HG03175 (cell line): ENCODE data around the gene MRPL34.

Experiments
- ATAC-seq: cut with Tn5 transposase; IDR thresholded peaks from one replicate; pipeline ENCODE4 v1.9.1; 2021; ENCODE audit warnings: mild to moderate bottlenecking, moderate library complexity; ENCODE audit not compliant: unreplicated experiment

Gene MRPL34

DNA sequence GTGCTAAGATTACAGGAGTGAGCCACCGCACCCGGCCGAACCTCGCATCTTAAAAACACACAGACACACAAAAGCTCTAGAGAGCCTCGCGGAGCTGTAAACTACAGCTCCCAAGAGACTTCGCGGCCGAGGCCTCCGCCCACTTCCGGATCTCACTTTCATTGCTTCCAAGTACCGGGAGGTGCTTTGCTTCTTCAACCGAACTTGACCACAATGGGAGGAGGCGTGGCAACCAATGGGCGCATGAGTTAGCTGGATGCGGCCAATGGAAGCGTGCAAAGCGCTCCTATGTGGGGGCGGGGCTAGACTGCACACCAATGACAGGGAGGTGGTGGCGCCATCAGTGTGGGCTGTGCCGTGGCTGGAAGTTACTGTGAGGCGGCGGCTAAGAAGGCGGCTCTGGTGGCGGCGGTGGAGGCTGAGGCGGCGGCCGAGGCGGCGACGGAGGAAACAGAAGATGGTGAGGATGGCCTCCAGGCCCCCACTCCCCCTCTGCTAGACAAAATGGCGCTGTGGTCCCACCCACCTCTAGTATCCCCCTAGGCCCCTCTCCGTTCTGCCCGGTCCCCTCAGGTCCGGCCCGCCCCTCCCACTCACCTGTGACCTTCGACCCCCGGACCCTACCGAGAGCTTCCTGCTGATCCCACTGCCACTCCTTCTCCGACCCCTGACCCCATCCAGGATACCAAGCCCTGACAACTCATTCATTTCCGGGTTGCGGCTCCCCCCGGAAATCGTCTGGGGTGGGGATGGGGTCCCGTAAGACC is 3.7 kb downstream of the MRPL34 start, which contains the start of gene DDA1:
Gene DDA1, plus strand, starts transcription at position 366 of the 767 bp plus-strand sequence. Its CDS starts 92 bp downstream, at position 458.
- peak; percentile 64 for ATAC-seq

- no peak for ATAC-seq
Measured at GRCh38 chr19:17309965-17310461, 4.3 kb downstream of the MRPL34 start.

- no peak for ATAC-seq
Measured at GRCh38 chr19:17311455-17312188, 6.0 kb downstream of the MRPL34 start.

GRCh38 chr19:17312189-17313113 is 6.8 kb downstream of the MRPL34 start:
- no peak for ATAC-seq

DNA sequence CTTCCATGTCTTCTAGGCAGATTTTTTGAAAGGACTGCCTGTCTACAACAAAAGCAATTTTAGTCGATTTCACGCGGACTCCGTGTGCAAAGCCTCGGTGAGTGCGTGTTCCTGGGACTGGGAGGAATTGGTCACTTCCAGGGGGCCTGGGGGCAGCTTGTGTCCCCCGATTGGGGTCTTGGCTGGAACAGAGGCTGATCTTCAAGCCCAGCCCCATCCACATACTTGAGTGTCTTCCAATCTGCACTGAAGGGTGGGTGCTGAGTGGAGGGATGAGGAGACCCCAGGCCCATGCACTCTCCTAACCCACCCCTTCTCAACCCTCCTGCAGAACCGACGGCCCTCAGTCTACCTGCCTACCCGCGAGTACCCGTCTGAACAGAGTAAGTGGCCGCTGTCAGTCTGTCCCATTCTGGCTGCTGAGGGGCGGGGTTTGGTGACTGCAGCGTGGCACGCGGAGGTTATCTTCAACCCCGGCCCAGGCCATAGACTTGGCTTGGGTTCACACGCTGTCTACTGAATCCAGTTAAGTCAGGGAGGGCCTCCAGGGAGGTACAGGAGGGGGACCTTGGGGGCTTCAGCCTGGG is 8.4 kb downstream of the MRPL34 start:
- no peak for ATAC-seq

- no peak for ATAC-seq
Measured at GRCh38 chr19:17318966-17319365, 13.3 kb downstream of the MRPL34 start.

DNA sequence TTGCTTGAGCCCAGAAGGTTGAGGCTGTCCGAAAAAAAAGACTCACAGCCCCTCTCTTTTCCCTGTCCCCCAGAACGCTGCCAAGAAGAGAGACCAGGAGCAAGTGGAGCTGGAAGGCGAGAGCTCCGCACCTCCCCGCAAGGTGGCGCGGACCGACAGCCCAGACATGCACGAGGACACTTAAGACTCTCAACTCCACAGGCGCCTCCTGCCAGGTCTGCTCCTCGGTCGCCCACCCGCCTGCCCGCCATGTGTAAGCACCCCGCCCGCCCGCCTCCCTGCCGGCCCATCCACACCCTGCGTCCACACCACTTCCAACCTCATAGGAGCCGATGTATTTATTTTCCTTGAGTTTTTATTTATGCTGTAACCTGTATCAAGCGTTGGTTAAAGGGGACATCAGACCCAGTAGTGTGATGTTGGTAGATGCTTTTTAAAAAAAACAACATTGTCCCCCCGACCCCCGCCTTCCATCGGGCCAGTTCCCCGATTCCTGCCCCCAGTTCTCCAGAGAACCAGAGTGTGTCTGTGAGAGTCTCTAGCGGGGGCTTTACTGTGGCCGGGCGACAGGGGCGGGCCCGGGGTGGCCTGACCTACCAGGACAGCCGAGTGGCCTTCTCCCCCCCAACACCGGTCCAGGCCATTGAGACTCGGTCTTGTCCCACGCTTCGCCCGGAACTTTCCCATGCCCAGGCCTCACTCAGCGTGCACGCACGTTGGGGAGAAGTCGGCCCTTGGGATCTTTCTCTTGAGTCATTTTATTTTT is 14.0 kb downstream of the MRPL34 start:
- ATAC-seq, result no peak

DNA sequence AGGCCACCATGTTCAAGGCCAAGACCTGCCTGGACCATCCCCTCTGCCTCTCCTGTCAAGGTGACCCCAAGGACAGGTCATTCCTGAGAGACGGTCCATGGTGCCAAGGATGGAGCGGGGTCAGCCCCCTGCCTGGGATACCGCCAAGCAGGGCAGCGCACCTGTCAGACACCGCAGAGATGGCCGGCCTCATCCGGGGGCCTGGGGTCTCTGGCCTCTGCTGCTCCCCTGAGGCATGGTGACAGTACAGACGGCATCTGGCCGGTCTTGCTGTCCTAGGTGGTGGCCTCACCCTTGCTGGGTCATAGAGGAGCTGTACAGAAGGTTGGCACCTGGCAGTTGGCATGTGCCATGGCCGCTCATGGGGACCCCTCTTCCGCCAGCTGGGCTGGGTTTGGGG is 14.8 kb downstream of the MRPL34 start:
- ATAC-seq, result no peak

DNA sequence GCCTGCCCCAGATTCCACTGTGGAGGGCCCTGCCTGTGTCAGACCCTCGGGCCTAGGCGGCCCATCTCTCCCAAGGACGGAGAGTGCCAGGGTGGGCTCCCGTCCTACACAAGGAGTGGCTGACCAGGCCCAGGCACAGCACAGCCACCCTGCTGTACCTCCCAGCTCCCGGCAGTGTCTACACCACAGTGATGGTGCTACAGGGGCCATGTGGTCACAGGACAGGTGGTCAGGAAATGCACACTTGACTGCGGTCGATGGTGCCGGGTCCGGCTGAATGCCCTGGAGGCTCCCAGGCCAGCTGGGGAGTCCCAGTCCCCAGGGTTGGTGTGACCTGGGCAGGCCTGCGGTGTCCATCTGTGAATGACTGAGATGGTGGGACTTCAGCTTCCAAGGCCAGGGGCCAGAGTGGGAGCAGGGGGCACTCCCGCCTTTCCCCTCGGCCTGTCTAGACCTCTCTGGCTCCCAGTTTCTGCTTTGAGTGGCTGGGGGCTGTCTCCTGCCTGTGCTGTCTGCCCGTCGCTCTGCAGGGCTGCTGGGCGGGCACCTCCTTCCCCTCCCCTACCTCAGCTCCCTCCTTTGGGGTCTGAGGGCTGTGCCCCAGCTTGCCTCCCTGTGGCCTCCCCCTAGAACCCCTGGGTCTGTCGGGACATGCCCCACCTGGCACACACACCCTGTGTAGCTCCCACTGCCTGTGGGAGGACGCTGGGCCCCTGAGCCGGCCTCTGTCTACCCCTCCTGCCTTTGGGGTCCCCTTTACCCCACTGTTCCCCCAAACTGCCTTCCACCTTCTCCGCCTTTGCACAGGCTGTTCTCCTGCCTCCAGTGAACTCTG is 16.2 kb downstream of the MRPL34 start:
- ATAC-seq, result no peak

DNA sequence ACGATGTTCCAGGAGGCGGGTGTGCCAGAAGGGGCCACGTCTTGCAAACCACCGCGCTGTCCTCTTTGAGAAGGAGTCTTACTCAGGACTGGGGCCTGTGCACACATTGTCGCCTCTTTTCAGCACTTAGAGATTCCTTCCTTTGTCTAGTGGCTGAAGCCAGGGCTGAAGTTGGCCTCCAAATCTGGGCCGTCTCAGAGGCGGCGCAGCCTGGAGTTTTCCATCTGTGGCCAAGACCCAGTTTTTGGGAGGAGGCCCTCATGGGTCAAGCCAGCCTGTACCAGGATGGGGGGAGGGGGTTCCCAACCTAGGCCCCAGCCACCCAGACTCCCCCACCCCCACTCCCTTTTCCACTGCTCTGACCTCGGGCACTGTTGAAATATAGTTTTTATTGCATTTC is 17.2 kb downstream of the MRPL34 start:
- ATAC-seq, result no peak

GRCh38 chr19:17323300-17323963 is 17.8 kb downstream of the MRPL34 start:
- ATAC-seq, result no peak

DNA sequence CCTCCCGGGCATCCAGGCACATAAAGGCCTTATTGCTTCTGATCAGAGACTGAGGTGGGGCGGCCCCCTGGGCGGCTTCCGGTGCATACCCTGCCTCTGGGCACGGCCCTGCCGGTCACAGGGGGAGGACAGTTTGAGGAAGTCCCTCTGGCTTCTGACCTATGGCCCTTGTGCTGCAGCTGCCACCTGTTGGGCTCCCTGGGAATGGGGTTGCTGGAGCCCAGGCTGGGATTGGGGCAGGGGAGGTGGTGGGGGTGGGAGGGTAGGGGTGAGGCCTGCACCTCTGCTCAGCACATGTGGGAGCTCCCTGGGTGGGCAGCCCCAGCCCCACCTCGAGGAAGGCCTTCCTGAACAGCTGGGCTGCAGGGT is 18.3 kb downstream of the MRPL34 start:
- ATAC-seq, result no peak

DNA sequence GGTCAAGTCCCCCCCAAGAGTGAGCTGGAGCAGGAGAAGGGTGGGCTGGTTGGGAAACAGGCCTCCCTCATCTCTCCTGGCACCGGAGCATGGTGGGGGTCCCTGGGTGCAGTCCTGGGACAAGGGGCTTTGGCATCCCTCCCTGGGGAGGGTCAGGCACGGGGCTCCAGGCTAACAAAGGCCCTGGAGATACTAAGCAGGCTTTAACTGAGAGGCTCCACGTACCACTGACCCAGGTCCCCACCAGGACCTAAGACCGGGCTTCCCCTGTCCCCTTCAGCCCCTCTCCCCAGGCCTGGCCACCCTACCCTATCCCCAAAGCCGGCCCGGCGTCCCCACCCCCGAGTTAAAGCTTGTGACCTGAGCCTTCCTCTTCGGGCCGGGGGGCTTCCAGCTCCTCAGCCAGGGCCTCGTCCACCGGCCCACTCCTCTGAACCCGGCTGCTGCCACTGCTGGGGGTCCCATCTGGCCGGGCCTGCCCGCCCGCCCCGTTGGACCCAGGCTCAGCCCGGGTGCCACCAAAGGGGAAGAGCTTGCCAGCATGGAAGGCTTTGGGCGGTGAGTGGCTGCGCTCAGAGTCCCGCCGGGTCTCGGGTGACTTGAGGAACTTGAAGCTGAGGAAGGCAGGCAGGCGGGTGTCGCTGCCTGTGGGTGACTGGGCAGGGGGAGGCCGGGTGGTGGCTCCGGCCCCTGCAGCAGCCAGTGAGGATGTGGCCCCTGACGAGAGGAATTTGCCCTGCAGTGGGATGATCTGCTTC is 18.9 kb downstream of the MRPL34 start:
- no peak for ATAC-seq

GRCh38 chr19:17325133-17325532 is 19.5 kb downstream of the MRPL34 start:
- no peak for ATAC-seq

DNA sequence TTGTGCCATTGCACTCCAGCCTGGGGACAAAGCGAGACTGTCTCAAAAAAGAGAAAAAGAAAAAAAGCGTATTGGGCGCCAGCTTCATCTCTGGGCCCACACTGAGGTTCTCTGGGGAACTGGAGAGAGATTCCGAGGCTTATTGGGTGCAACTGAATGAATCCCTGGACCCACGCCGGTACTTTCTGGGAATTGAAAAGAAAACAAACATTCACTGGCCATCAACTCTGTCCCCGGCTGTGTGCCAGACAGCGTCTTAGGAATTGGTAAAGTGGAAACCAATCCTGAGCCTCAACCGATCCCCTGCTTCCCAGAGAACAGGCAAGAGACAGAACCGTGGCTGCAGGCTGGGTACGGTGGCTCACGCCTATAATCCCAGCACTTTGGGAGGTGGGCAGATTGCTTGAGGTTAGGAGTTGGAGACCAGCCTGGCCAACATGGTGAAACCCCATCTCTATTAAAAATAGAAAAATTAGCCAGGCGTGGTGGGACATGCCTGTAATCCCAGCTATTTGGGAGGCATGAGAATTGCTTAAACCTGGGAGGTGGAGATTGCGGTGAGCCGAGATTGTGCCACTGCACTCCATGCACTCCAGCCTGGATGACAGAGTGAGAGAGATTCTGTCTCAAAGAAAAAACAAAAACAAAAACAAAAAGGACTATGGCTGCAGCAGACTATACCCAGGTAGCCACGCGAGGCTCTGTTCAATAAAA is 20.4 kb downstream of the MRPL34 start:
- no peak for ATAC-seq

GRCh38 chr19:17326595-17326966 is 20.9 kb downstream of the MRPL34 start:
- no peak for ATAC-seq

DNA sequence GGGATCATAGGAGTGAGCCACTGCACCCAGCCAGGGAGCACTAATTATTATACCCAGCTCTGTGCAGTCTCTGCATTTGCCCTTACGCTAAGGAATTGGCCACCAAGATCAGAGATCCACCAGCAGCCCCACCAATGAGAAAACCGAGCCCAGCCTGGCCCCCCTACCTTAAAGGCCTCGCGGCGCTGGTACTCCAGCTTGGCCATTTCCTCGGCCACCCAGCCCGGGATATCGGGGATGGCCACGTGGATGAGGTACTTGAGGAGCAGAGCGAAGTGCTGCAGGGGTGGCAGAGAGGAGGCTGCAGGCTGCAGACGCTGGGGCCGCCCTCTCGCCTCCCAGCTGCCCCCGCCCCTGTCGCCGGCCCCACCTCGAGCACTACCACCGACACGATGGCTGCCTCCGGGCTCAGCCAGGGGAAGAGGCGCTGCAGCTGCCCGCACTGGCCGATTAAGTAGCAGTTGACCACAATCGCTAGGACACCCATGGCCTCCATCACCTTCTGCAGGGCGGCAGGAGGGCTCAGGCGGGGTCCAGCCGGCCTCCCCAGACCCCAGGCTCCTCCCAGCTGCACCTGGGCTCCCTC is 21.5 kb downstream of the MRPL34 start:
- no peak for ATAC-seq
